ENCODE measurements around the gene TSPAN14.
A peak's percentile ranks its signal among the peaks of the same experiment; 100 is the strongest.
"Not testable (repeated sequence)": the region's sequence is repeated elsewhere in the genome, so short reads cannot be mapped to it uniquely, and the experiment has no call there.

TSPAN14 gene

DNA sequence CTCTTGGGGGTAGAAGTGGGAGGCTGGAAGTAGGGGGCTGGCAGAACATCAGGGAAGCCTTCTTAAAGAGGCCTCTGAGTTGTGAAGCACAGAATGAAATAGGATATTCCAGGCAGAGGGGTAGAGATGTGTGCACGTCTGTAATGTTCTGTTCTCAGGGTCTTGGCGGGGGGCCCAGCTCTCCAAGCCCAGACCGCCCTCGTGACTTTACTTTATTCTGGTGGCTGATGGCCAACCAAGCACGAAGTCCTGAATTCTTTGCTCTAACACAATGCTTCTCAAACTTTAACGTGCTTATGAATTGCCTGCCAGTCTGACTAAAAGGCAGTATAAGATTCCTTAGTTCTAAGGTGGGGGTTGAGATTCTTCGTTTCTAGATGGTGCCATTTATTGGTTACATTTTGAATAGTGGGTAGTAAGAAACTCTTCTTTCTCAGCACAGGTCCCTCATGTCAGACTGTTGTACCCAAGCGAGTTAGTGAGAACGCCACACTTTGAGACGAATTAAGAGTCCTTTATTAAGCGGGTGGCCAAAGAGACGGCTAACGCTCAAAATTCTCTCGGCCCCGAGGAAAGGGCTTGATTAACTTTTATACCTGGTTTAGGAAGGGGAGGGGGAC is 37.5 kb upstream of the TSPAN14 start:
- H2AFZ ChIP-seq (ENCODE audit: low read length): no peak overlapping the region
- no peaks in the 10 kb centered on the region for H3F3A ChIP-seq (ENCODE audit: low read depth)
- no peaks in the 10 kb centered on the region for H3K9me2 ChIP-seq (replicated peaks; ENCODE audit: low read depth, low read length)
- no peaks in the 10 kb centered on the region for H3K27me3 ChIP-seq (ENCODE audit: insufficient read depth, low read length, poor library complexity, severe bottlenecking)
- H3K4me3 ChIP-seq (ENCODE audit: low read length, poor library complexity, severe bottlenecking): no peak overlapping the region
- H3K79me2 ChIP-seq (ENCODE audit: insufficient read depth, low read length): peaks cover 50% of the 10 kb centered on the region
- H3K4me1 ChIP-seq (ENCODE audit: insufficient read depth, low read length, poor library complexity, severe bottlenecking): peaks cover 43% of the 10 kb centered on the region
- H3K9me3 ChIP-seq (ENCODE audit: insufficient read depth, low read depth, low read length): no peaks in the 10 kb centered on the region
- H4K20me1 ChIP-seq (ENCODE audit: insufficient read depth, low read length, poor library complexity, severe bottlenecking): peaks cover 24% of the 10 kb centered on the region
- H3K9ac ChIP-seq (ENCODE audit: low read depth, low read length, poor library complexity, severe bottlenecking): peak overlapping the region; percentile 16
- TF ChIP-seq EZH2phosphoT487 (IDR thresholded peaks at IDR 0.05; ENCODE audit: borderline replicate concordance): no peak
- TF ChIP-seq, protein P1, sequence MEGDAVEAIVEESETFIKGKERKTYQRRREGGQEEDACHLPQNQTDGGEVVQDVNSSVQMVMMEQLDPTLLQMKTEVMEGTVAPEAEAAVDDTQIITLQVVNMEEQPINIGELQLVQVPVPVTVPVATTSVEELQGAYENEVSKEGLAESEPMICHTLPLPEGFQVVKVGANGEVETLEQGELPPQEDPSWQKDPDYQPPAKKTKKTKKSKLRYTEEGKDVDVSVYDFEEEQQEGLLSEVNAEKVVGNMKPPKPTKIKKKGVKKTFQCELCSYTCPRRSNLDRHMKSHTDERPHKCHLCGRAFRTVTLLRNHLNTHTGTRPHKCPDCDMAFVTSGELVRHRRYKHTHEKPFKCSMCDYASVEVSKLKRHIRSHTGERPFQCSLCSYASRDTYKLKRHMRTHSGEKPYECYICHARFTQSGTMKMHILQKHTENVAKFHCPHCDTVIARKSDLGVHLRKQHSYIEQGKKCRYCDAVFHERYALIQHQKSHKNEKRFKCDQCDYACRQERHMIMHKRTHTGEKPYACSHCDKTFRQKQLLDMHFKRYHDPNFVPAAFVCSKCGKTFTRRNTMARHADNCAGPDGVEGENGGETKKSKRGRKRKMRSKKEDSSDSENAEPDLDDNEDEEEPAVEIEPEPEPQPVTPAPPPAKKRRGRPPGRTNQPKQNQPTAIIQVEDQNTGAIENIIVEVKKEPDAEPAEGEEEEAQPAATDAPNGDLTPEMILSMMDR (conservative IDR thresholded peaks at IDR 0.05; ENCODE audit: low read length): no peak
- H3K4me2 ChIP-seq (ENCODE audit: low read depth, low read length, poor library complexity, severe bottlenecking): peak overlapping the region; percentile 73
- peaks cover 8% of the 10 kb centered on the region; the same call in 1 of the 2 replicates for H3K36me3 ChIP-seq (ENCODE audit: insufficient read depth, low read length)

DNA sequence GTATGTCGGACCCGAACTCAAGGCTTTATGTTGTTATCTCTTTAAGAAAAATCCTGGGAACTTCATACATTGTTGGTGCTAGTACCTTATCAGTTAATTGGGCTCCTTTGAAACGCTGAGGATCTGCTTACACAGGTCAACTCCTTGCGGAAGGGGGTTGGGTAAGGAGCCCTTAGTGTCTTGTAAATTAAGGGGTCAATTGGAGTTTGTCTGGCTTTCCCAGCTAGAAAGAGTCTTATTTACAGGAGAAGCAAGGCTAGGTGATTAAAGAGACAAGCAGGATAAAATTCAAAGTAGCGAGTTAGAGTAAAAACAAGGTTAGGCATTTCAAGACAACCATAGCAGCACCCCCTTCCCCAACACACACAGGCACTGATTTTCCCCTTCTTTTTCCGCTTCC is 36.9 kb upstream of the TSPAN14 start:
- not testable (repeated sequence) for H3K4me3 ChIP-seq (ENCODE audit: low read length, poor library complexity, severe bottlenecking)
- H3K79me2 ChIP-seq (ENCODE audit: insufficient read depth, low read length): peaks cover 43% of the 10 kb centered on the region
- H3K36me3 ChIP-seq (ENCODE audit: insufficient read depth, low read length): peaks cover 13% of the 10 kb centered on the region; the same call in 1 of the 2 replicates

DNA sequence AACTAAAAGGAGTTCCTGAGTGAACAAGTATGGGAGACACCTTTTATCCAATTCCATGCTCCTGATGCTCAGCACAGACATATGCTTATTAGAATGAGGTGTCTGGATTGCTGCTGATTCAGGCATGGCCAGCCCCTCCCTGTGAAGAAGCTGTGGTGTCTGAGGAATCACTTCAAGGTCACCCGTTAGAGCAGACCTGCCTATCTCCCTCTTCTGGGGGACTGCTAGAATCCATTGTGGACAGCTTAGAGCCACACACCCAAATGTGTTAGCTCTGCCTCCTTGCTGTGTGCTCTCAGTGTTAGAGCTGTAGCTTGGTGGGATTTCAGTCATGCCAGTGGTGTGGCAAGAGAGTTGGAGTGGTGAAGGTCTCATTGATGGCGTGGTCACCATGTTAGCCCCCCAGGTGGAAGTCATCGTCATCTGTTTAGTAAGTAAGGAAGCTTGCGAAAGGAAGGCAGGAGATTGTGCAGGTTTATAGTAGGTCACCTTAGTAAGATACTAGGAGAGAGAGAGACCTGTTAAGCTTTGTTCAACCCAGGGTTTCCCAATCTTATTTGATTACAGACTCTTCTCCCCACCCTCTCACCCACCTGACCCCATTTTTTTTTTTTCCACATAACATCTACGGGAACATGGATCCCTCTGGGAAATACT is 32.9 kb upstream of the TSPAN14 start:
- H3K27me3 ChIP-seq (ENCODE audit: insufficient read depth, low read length, poor library complexity, severe bottlenecking): no peaks in the 10 kb centered on the region
- H3K9me2 ChIP-seq (replicated peaks; ENCODE audit: low read depth, low read length): no peaks in the 10 kb centered on the region
- H3K36me3 ChIP-seq (ENCODE audit: insufficient read depth, low read length): peaks cover 42% of the 10 kb centered on the region; the same call in 1 of the 2 replicates
- peaks cover 6% of the 10 kb centered on the region for H3K4me1 ChIP-seq (ENCODE audit: insufficient read depth, low read length, poor library complexity, severe bottlenecking)
- H2AFZ ChIP-seq (ENCODE audit: low read length): no peak overlapping the region
- H3K9me3 ChIP-seq (ENCODE audit: insufficient read depth, low read depth, low read length): no peaks in the 10 kb centered on the region
- no peaks in the 10 kb centered on the region for H3F3A ChIP-seq (ENCODE audit: low read depth)
- H3K79me2 ChIP-seq (ENCODE audit: insufficient read depth, low read length): peaks cover 4% of the 10 kb centered on the region; the same call in 1 of the 2 replicates
- H3K9ac ChIP-seq (ENCODE audit: low read depth, low read length, poor library complexity, severe bottlenecking): no peak overlapping the region
- no peak overlapping the region for H3K4me3 ChIP-seq (ENCODE audit: low read length, poor library complexity, severe bottlenecking)
- no peak overlapping the region for H3K4me2 ChIP-seq (ENCODE audit: low read depth, low read length, poor library complexity, severe bottlenecking)
- no peak for TF ChIP-seq EZH2phosphoT487 (IDR thresholded peaks at IDR 0.05; ENCODE audit: borderline replicate concordance)
- TF ChIP-seq, protein P1 (conservative IDR thresholded peaks at IDR 0.05; ENCODE audit: low read length): no peak
- peaks cover 9% of the 10 kb centered on the region for H4K20me1 ChIP-seq (ENCODE audit: insufficient read depth, low read length, poor library complexity, severe bottlenecking)

More for the DNA sequence above, 36.9 kb upstream of the TSPAN14 start:
- H3F3A ChIP-seq (ENCODE audit: low read depth); H3K9me2 ChIP-seq (replicated peaks; ENCODE audit: low read depth, low read length); H3K9me3 ChIP-seq (ENCODE audit: insufficient read depth, low read depth, low read length); H3K4me2 ChIP-seq (ENCODE audit: low read depth, low read length, poor library complexity, severe bottlenecking); H3K27me3 ChIP-seq (ENCODE audit: insufficient read depth, low read length, poor library complexity, severe bottlenecking); H2AFZ ChIP-seq (ENCODE audit: low read length); H3K9ac ChIP-seq (ENCODE audit: low read depth, low read length, poor library complexity, severe bottlenecking): not testable (repeated sequence)
- peaks cover 20% of the 10 kb centered on the region for H4K20me1 ChIP-seq (ENCODE audit: insufficient read depth, low read length, poor library complexity, severe bottlenecking)
- H3K4me1 ChIP-seq (ENCODE audit: insufficient read depth, low read length, poor library complexity, severe bottlenecking): peaks cover 36% of the 10 kb centered on the region
